Right lobe of liver (tissue), 4 donors: ENCODE measurements around the gene FOXA2.
"Not testable (repeated sequence)": the region's sequence is repeated elsewhere in the genome, so short reads cannot be mapped to it uniquely, and the experiment has no call there.

Source experiments
- CTCF ChIP-seq, 4 donors: fragments of 200-600 bp in 3 of 4; fragments of 450-650 bp in 1 of 4; IDR thresholded peaks; one replicate each; pipeline versions ENCODE4 v1.5.1 to v1.8.0; 2016 to 2022; ENCODE audit warnings: antibody characterized with exemption in 4 of 4, mild to moderate bottlenecking in 2 of 4
- POLR2A ChIP-seq: fragments of 450-650 bp; IDR thresholded peaks from one replicate; pipeline ENCODE4 v1.6.1; 2017; ENCODE audit warnings: antibody characterized with exemption, mild to moderate bottlenecking
- donor health status: DM: no; HTN: no; CAD: no.
- donor health status: DM: no; HTN: no; CAD: no.
- donor health status: DM: no; HTN: yes; CAD: no.

GRCh38 chr20:22599258-22599657, 14.9 kb upstream of the FOXA2 start:
- TF ChIP-seq CTCF (IDR thresholded peaks at IDR 0.05); POLR2A: not testable (repeated sequence)
